PC-3 (cell line): ENCODE measurements around the gene DERL3. TPM values are rescaled to one million over a fixed set of nuclear protein-coding genes. Genes with fewer than 3 reads are reported as not detected.

Experiments
- ATAC-seq: fragments of 200-7000 bp; cut with Tn5 transposase; 2 replicates; pipeline ENCODE4 v1.9.1; 2020; ENCODE audit warnings: mild to moderate bottlenecking, moderate library complexity
- BruUV-seq: library from RNA; stranded (reverse); fragments of 400-500 nt; replicated peaks from 2 replicates; lab custom pipeline; 2021; lab: Mats Ljungman, UMichigan
- CTCF ChIA-PET: fragments of 300-600 bp; sonication (Branson Sonifier 250); formaldehyde crosslinking; loops from one replicate; lab custom pipeline; 2022; ENCODE audit warnings: antibody characterized with exemption; lab: Charles Lee
- POLR2A ChIA-PET: fragments of 300-600 bp; sonication (Branson Sonifier 250); formaldehyde crosslinking; loops from one replicate; lab custom pipeline; 2022; ENCODE audit warnings: antibody characterized with exemption; ENCODE audit not compliant: unreplicated experiment; lab: Charles Lee
- DNase-seq: peaks from one replicate; pipeline ENCODE4 v3.0.0-alpha.2; 2015
- H2AFZ ChIP-seq: fragments of 300-600 bp; sonication (generic); 2 replicates; pipeline ENCODE4 v1.6.0; 2016; ENCODE audit warnings: antibody characterized with exemption, low read length
- H3F3A ChIP-seq: fragments of 300-600 bp; sonication (generic); one replicate; pipeline ENCODE4 v1.6.0; 2017; ENCODE audit warnings: antibody characterized with exemption, low read length, control low read depth, mild to moderate bottlenecking; ENCODE audit not compliant: unreplicated experiment
- H3K27ac ChIP-seq: fragments of 300-600 bp; sonication (generic); 2 replicates; pipeline ENCODE4 v1.5.1; 2016; ENCODE audit warnings: mild to moderate bottlenecking, low read length
- H3K27me3 ChIP-seq: fragments of 300-600 bp; sonication (generic); 2 replicates; pipeline ENCODE4 v1.6.1; 2016; ENCODE audit warnings: low read length, mixed read lengths
- H3K36me3 ChIP-seq: fragments of 300-600 bp; sonication (generic); 2 replicates; pipeline ENCODE4 v1.6.1; 2016; ENCODE audit warnings: low read depth, mixed run types, low read length, mixed read lengths
- H3K4me1 ChIP-seq: fragments of 300-600 bp; sonication (generic); 2 replicates; pipeline ENCODE4 v1.5.1; 2016; ENCODE audit warnings: low read length; ENCODE audit not compliant: insufficient read depth
- H3K4me2 ChIP-seq: fragments of 300-600 bp; sonication (generic); 2 replicates; pipeline ENCODE4 v1.6.0; 2016; ENCODE audit warnings: low read length
- H3K4me3 ChIP-seq: fragments of 300-600 bp; sonication (generic); 2 replicates; pipeline ENCODE4 v1.5.1; 2016; ENCODE audit warnings: mild to moderate bottlenecking, low read length, mixed read lengths
- H3K79me2 ChIP-seq: fragments of 300-600 bp; sonication (generic); 2 replicates; pipeline ENCODE4 v1.6.1; 2017; ENCODE audit warnings: low read length, mixed read lengths
- H3K9ac ChIP-seq: fragments of 300-600 bp; sonication (generic); 2 replicates; pipeline ENCODE4 v1.6.0; 2016; ENCODE audit warnings: mild to moderate bottlenecking, low read length
- H3K9me2 ChIP-seq: fragments of 300-600 bp; sonication (generic); replicated peaks from 2 replicates; pipeline ENCODE4 v1.6.1; 2016; ENCODE audit warnings: mixed run types, low read length, mixed read lengths
- H3K9me3 ChIP-seq: fragments of 300-600 bp; sonication (generic); 2 replicates; pipeline ENCODE4 v1.6.1; 2016; ENCODE audit warnings: low read length, mixed read lengths
- H4K20me1 ChIP-seq: fragments of 300-600 bp; sonication (generic); 2 replicates; pipeline ENCODE4 v1.6.1; 2016; ENCODE audit warnings: low read length, mixed read lengths
- CTCF ChIP-seq: fragments of 300-600 bp; sonication (generic); conservative IDR thresholded peaks from 2 replicates; pipeline ENCODE4 v1.5.1; 2017; ENCODE audit warnings: antibody characterized with exemption, low read depth, mild to moderate bottlenecking, low read length
- EZH2 ChIP-seq: fragments of 300-600 bp; sonication (generic); IDR thresholded peaks from one replicate; pipeline ENCODE4 v1.6.1; 2017; ENCODE audit warnings: antibody characterized with exemption, mild to moderate bottlenecking, low read length; ENCODE audit not compliant: unreplicated experiment
- EZH2phosphoT487 ChIP-seq: fragments of 300-600 bp; sonication (generic); IDR thresholded peaks from 2 replicates; pipeline ENCODE4 v1.6.1; 2018; ENCODE audit warnings: mild to moderate bottlenecking, antibody characterized with exemption, low read length, borderline replicate concordance
- intact Hi-C: fragments of 100-400 bp; cut with micrococcal nuclease; formaldehyde crosslinking; loops from 2 replicates; pipeline ENCODE4 v1.9.0; 2023
- total RNA-seq: library from RNA; depleted of rRNA; stranded (reverse); fragments of >200 nt; gene quantifications from 2 replicates; pipeline ENCODE4 v1.2.3, GENCODE V29; 2014

DERL3 gene
- total RNA-seq, 1 experiment from 2014 or later = not detected

GRCh38 chr22:23812378-23812777 is 26.4 kb downstream of the DERL3 start:
- ChIA-PET POLR2A (no interaction called here), CTCF (no interaction called here)
- intact Hi-C loops = no loop called here
- no peak for TF ChIP-seq EZH2phosphoT487
- TF ChIP-seq EZH2 = no peak
- TF ChIP-seq CTCF = no peak
- DNase-seq (no peak), ATAC-seq (no peak)
- no peaks in the 10 kb centered on the region for H4K20me1 ChIP-seq
- H2AFZ ChIP-seq = no peak overlapping the region
- no peaks in the 10 kb centered on the region for H3F3A ChIP-seq
- H3K79me2 ChIP-seq = no peaks in the 10 kb centered on the region
- H3K9ac ChIP-seq = no peak overlapping the region
- H3K4me1 ChIP-seq = no peaks in the 10 kb centered on the region
- no peak overlapping the region for H3K4me2 ChIP-seq
- H3K9me2 ChIP-seq = no peaks in the 10 kb centered on the region
- no peaks in the 10 kb centered on the region for H3K27me3 ChIP-seq
- H3K36me3 ChIP-seq = peaks cover 7% of the 10 kb centered on the region; the same call in 1 of the 2 replicates
- H3K4me3 ChIP-seq = no peak overlapping the region
- no peaks in the 10 kb centered on the region for H3K9me3 ChIP-seq
- no TSS peak for BruUV-seq
- H3K27ac ChIP-seq = no peak overlapping the region

GRCh38 chr22:23806837-23807236 is 32.0 kb downstream of the DERL3 start:
- ChIA-PET POLR2A (no interaction called here), CTCF (no interaction called here)
- BruUV-seq = no TSS peak
- H3K9ac ChIP-seq = no peak overlapping the region
- TF ChIP-seq EZH2 (no peak), CTCF (no peak), EZH2phosphoT487 (no peak)
- no peak overlapping the region for H3K27ac ChIP-seq
- peaks cover 12% of the 10 kb centered on the region; the same call in 1 of the 2 replicates for H3K36me3 ChIP-seq
- no peaks in the 10 kb centered on the region for H4K20me1 ChIP-seq
- H3K4me1 ChIP-seq = no peaks in the 10 kb centered on the region
- ATAC-seq (no peak), DNase-seq (no peak)
- no peak overlapping the region for H3K4me2 ChIP-seq
- H3K79me2 ChIP-seq = no peaks in the 10 kb centered on the region
- no peaks in the 10 kb centered on the region for H3K27me3 ChIP-seq
- H3K9me2 ChIP-seq = no peaks in the 10 kb centered on the region
- H3K4me3 ChIP-seq = no peak overlapping the region
- no peaks in the 10 kb centered on the region for H3F3A ChIP-seq
- intact Hi-C loops = no loop called here
- no peaks in the 10 kb centered on the region for H3K9me3 ChIP-seq
- H2AFZ ChIP-seq = no peak overlapping the region

- no peak for TF ChIP-seq EZH2phosphoT487
- no peak for TF ChIP-seq EZH2
- no peak for TF ChIP-seq CTCF
- Histone ChIP-seq H3K4me1 (no peaks in the 10 kb centered on the region), H3F3A (no peaks in the 10 kb centered on the region), H3K36me3 (peaks cover 11% of the 10 kb centered on the region; the same call in 1 of the 2 replicates), H3K4me2 (no peak overlapping the region), H3K9me3 (no peaks in the 10 kb centered on the region), H3K4me3 (no peak overlapping the region), H3K9ac (no peak overlapping the region), H3K79me2 (no peaks in the 10 kb centered on the region), H3K9me2 (no peaks in the 10 kb centered on the region), H4K20me1 (no peaks in the 10 kb centered on the region), H3K27me3 (no peaks in the 10 kb centered on the region), H2AFZ (no peak overlapping the region), H3K27ac (no peak overlapping the region)
- ChIA-PET POLR2A (interaction anchor here (0.6 kb wide), 1 partner anchor 138 kb away, joined by 3 read pairs; no protein-coding TSS in a partner anchor), CTCF (no interaction called here)
- DNase-seq (no peak), ATAC-seq (no peak)
- BruUV-seq = no TSS peak
- intact Hi-C loops = no loop called here
Observed at GRCh38 chr22:23804781-23805291, 34.0 kb downstream of the DERL3 start.
